Type B pancreatic cell (in vitro differentiated cells): Measurements from ENCODE around the gene MRPS27. TPM values are rescaled to one million over a fixed set of nuclear protein-coding genes. Genes with fewer than 3 reads are reported as not detected.

Experiments
- DNase-seq: peaks from one replicate; pipeline ENCODE4 v3.0.0; 2021; ENCODE audit warnings: mixed read lengths; ENCODE audit not compliant: unreplicated experiment; ENCODE audit errors: extremely low spot score
- H3K27ac Mint-ChIP-seq: 2 replicates; pipeline ENCODE4 v1.8.0; 2021; ENCODE audit warnings: mild to moderate bottlenecking, mixed read lengths
- H3K27me3 Mint-ChIP-seq: 2 replicates; pipeline ENCODE4 v1.8.0; 2021; ENCODE audit warnings: mixed read lengths
- H3K36me3 Mint-ChIP-seq: 2 replicates; pipeline ENCODE4 v1.8.0; 2021; ENCODE audit warnings: mixed read lengths
- H3K4me1 Mint-ChIP-seq: one replicate; pipeline ENCODE4 v1.8.0; 2021; ENCODE audit warnings: mixed read lengths; ENCODE audit not compliant: unreplicated experiment
- H3K4me3 Mint-ChIP-seq: 2 replicates; pipeline ENCODE4 v1.8.0; 2021; ENCODE audit warnings: mild to moderate bottlenecking, mixed read lengths
- H3K9me3 Mint-ChIP-seq: 2 replicates; pipeline ENCODE4 v1.8.0; 2021; ENCODE audit warnings: mixed read lengths
- total RNA-seq: library from RNA; stranded (reverse); gene quantifications from 2 replicates; pipeline ENCODE4 v1.2.1, GENCODE V29; 2021; ENCODE audit warnings: low replicate concordance
- TF ChIP-seq, protein P1 (sequence below): fragments of 200-600 bp; sonication (generic); conservative IDR thresholded peaks from 2 replicates; pipeline ENCODE4 v1.5.0; 2021; ENCODE audit warnings: antibody characterized with exemption, mild to moderate bottlenecking

The MRPS27 gene
- total RNA-seq, 1 donor from 2014 or later, result 66.3 TPM

DNA sequence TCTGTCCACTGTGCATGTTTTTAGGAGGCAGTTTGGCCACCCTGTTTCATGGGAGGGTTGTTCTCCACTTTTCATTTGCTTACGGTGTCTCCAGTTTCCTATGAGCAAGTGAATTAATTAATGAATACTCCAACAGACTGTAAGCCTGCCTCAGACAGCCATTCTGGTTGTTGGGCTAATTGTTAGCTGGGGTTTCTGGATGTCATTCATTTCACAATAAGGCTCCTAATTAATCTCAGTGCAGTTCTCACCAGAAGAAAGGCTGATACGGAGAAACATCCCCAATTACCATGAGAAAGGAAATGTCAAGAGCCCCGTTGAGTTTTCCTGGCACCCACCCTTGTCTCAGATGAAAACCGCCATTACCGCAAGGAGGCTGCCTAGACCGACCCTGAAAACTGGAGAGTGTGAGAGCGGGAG lies 136.9 kb downstream of the MRPS27 start:
- no peaks in the 10 kb centered on the region for H3K9me3 Mint-ChIP-seq
- no peak overlapping the region for H3K27ac Mint-ChIP-seq
- DNase-seq, result no peak
- TF ChIP-seq, protein P1, sequence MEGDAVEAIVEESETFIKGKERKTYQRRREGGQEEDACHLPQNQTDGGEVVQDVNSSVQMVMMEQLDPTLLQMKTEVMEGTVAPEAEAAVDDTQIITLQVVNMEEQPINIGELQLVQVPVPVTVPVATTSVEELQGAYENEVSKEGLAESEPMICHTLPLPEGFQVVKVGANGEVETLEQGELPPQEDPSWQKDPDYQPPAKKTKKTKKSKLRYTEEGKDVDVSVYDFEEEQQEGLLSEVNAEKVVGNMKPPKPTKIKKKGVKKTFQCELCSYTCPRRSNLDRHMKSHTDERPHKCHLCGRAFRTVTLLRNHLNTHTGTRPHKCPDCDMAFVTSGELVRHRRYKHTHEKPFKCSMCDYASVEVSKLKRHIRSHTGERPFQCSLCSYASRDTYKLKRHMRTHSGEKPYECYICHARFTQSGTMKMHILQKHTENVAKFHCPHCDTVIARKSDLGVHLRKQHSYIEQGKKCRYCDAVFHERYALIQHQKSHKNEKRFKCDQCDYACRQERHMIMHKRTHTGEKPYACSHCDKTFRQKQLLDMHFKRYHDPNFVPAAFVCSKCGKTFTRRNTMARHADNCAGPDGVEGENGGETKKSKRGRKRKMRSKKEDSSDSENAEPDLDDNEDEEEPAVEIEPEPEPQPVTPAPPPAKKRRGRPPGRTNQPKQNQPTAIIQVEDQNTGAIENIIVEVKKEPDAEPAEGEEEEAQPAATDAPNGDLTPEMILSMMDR, result no peak
- H3K4me1 Mint-ChIP-seq, result peaks cover 19% of the 10 kb centered on the region
- H3K4me3 Mint-ChIP-seq, result no peak overlapping the region
- H3K27me3 Mint-ChIP-seq, result no peaks in the 10 kb centered on the region
- H3K36me3 Mint-ChIP-seq, result peaks cover 45% of the 10 kb centered on the region

- H3K4me1 Mint-ChIP-seq, result peaks cover 18% of the 10 kb centered on the region
- H3K36me3 Mint-ChIP-seq, result peaks cover 45% of the 10 kb centered on the region
- TF ChIP-seq, protein P1, result no peak
- H3K4me3 Mint-ChIP-seq, result no peak overlapping the region
- no peak for DNase-seq
- H3K9me3 Mint-ChIP-seq, result no peaks in the 10 kb centered on the region
- H3K27me3 Mint-ChIP-seq, result no peaks in the 10 kb centered on the region
- H3K27ac Mint-ChIP-seq, result no peak overlapping the region
These were observed 137.4 kb downstream of the MRPS27 start for GRCh38 chr5:72182686-72183085.

GRCh38 chr5:72180925-72181324 lies 139.1 kb downstream of the MRPS27 start:
- no peak overlapping the region for H3K27ac Mint-ChIP-seq
- peaks cover 7% of the 10 kb centered on the region for H3K4me1 Mint-ChIP-seq
- no peak overlapping the region for H3K4me3 Mint-ChIP-seq
- H3K27me3 Mint-ChIP-seq, result no peaks in the 10 kb centered on the region
- no peaks in the 10 kb centered on the region for H3K9me3 Mint-ChIP-seq
- no peak for DNase-seq
- H3K36me3 Mint-ChIP-seq, result peaks cover 30% of the 10 kb centered on the region
- TF ChIP-seq, protein P1, result no peak

GRCh38 chr5:72179816-72180440 lies 140.1 kb downstream of the MRPS27 start:
- no peak overlapping the region for H3K27ac Mint-ChIP-seq
- no peaks in the 10 kb centered on the region for H3K9me3 Mint-ChIP-seq
- TF ChIP-seq, protein P1, result no peak
- peaks cover 3% of the 10 kb centered on the region for H3K4me1 Mint-ChIP-seq
- no peak overlapping the region for H3K4me3 Mint-ChIP-seq
- no peaks in the 10 kb centered on the region for H3K27me3 Mint-ChIP-seq
- H3K36me3 Mint-ChIP-seq, result peaks cover 28% of the 10 kb centered on the region
- no peak for DNase-seq

DNA sequence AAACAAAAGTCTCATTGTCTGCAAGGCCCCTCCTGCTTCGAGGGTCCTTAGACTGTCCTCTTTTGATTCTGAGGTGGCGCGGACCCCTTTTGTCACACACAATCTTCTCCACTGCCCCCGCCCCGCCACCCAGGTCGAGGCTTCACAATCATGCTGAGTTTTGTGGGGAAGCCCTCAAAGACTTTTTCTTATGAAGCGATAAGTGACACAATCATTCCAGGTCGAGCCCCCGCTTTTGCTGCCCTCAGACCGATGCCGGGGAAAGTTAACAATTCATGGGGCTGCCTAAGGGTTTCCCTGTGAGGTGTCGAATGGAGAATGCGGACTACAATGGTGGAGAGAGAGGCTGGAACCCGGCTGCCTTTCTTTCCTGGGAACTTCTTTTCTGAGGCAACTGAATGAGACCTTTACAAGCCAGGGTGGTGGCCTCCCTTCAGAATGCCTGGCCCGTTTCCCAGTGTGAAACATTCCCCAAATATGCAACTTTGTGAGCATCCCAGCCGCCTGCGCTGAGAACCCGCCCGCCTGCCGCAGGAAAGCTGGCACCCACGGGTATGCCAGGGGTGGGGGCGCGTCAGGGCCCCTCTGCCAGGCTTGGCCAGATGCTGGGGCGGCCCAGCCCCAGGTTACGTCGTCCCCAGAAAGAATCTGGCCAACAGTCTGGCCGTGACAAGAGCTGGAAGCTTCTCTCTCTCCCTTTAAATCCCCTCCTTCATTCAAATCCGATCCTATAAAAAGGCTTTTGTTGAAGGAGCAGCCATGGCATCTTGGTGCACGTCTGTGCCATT lies 140.8 kb downstream of the MRPS27 start:
- peaks cover 3% of the 10 kb centered on the region for H3K4me1 Mint-ChIP-seq
- TF ChIP-seq, protein P1, result no peak
- no peaks in the 10 kb centered on the region for H3K27me3 Mint-ChIP-seq
- no peaks in the 10 kb centered on the region for H3K9me3 Mint-ChIP-seq
- H3K27ac Mint-ChIP-seq, result no peak overlapping the region
- peaks cover 22% of the 10 kb centered on the region for H3K36me3 Mint-ChIP-seq
- no peak overlapping the region for H3K4me3 Mint-ChIP-seq
- no peak for DNase-seq
